NCI-H1694 treated with DMSO at 0.1 percent for 48 hours (cell line): Measurements from ENCODE around the gene ATP13A5.

Source experiments
- DNase-seq: peaks from one replicate; lab custom pipeline; 2025; lab: John Stamatoyannopoulos, UW

Gene ATP13A5, protein sequence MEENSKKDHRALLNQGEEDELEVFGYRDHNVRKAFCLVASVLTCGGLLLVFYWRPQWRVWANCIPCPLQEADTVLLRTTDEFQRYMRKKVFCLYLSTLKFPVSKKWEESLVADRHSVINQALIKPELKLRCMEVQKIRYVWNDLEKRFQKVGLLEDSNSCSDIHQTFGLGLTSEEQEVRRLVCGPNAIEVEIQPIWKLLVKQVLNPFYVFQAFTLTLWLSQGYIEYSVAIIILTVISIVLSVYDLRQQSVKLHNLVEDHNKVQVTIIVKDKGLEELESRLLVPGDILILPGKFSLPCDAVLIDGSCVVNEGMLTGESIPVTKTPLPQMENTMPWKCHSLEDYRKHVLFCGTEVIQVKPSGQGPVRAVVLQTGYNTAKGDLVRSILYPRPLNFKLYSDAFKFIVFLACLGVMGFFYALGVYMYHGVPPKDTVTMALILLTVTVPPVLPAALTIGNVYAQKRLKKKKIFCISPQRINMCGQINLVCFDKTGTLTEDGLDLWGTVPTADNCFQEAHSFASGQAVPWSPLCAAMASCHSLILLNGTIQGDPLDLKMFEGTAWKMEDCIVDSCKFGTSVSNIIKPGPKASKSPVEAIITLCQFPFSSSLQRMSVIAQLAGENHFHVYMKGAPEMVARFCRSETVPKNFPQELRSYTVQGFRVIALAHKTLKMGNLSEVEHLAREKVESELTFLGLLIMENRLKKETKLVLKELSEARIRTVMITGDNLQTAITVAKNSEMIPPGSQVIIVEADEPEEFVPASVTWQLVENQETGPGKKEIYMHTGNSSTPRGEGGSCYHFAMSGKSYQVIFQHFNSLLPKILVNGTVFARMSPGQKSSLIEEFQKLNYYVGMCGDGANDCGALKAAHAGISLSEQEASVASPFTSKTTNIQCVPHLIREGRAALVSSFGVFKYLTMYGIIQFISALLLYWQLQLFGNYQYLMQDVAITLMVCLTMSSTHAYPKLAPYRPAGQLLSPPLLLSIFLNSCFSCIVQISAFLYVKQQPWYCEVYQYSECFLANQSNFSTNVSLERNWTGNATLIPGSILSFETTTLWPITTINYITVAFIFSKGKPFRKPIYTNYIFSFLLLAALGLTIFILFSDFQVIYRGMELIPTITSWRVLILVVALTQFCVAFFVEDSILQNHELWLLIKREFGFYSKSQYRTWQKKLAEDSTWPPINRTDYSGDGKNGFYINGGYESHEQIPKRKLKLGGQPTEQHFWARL

DNA sequence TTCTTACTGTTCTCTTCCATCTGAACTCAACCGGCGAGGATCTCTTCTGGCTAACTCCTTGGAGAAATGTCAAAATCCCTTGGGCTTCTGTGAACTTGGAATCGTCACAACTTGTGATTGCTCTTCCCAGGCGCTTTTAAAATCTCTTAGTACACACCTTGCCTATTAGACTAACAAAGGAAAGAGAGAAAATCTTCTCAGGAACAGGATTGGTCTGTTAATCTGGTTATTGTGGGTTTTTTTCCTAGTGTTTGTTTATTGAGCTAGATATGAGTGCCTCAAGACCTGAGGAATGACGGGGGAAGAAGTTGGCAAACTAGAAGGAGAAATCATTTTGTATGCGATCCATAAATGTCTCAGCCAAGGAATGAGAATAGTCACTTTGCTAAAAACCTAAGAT is at the start of gene ATP13A5:
ATP13A5 (minus strand) TSS at position 48 of the 400 bp plus-strand sequence; CDS start at position 20, 28 bp downstream.
- DNase-seq, result no peak

DNA sequence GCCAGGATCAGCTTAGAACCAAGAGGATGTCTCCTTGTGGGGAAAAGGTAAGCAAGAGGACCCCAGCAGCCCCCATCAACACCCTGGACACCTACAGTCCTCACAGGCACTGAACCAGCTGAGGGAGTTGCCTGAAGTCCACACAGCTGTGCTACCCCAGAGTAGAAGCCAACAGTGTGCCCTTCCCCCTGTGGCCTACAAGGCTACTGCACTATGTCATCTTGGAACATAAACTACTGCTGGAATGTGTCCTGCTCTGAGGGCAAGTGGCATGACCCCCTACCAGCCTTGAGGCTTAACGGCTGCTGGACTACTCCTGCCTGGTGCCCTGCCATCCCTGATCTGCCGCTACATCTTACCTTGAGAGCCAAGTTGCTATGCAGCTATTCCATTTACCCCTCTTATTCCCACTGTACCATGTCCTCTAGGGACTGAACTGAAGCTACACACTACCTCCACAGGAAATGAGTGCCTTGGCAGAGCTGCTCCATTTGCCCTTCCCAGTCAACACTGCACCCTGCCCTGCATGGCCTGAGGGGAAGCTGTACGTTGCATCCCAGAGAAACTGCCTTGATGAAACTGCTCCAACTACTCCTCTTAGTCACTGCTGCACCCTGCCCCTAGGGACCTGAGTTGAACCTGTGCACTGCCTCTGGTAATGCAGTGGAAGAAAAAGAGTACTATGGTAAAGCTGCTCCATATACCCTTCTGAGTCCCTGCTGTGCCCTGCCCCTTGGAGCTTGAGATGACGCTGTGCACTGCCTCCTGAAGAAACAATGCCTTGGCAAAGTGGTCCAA is 40.2 kb upstream of the ATP13A5 start:
- no peak for DNase-seq

DNA sequence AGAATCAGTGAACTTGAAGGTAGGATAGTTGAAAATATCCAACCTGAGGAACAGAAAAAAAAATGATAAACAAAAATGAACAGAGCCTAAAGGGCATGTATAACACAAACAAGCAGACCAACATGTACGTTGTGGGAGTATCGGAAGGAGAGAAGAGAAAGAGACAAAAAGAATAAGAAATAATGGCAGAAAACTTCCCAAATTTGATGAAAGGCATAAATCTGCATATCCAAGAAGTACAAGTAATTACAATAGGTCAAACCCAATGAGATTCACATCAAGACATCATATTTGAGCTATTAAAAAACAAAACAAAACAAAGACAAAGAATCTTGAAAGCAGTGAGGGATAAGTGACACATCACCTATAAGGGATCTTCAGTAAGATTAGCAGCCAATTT is 38.1 kb upstream of the ATP13A5 start:
- DNase-seq, result no peak

DNA sequence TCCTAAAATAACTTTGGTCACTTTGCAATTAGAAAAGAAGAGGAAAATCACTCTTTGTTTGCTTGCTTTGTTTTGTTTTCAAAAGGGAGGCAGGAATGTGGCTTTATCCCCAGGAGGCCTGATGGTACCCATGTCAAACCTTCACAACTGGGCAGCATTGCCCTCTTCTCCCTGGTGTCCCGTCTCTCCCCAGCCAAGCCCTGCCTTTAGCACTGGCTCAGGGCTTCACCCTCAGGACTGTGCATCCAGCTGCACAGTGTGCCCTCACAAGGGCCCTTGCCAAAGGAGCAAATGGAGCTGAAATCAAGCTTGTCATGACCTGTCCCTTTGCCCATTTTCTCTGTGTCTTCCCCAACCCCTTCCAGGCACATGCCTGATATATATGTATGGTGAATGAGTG is 29.1 kb upstream of the ATP13A5 start:
- DNase-seq, result no peak

DNA sequence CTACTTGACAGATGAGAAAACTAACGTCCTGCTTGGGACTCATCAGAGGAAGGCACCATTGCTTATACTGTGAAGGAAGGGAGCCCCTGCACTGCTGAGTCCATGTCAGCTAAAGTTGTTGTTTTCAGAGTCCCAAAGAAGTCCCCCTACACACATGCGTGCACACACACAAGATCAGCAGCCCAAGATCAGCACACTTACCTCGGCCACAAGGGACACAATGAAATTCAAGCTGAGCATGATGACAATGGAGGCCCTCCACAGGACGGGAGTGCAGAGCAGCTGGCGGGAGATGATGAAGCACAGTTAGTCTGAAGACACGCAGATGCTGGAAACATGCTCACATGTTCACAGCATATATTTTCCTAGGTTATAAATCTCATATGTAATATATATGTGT is 28.6 kb upstream of the ATP13A5 start:
- DNase-seq, result no peak

DNA sequence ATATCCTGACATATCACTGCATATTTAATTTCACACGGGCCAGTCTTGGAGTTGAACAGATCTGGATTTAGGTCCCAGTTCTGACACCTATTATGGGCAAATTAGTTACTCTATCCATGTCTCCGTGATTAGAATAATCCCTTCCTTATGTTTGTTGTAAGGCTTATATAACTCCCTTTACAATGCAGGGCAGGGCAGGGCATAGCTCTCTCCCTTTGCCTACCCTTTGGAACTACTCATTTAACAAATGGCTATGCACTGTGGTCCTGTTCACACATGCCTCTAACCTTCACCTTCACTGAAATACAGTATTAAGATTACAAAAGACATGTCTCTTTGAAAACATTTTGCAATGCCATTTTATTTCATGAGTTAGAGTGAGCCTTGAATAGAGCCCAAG is 24.8 kb upstream of the ATP13A5 start:
- DNase-seq, result no peak

DNA sequence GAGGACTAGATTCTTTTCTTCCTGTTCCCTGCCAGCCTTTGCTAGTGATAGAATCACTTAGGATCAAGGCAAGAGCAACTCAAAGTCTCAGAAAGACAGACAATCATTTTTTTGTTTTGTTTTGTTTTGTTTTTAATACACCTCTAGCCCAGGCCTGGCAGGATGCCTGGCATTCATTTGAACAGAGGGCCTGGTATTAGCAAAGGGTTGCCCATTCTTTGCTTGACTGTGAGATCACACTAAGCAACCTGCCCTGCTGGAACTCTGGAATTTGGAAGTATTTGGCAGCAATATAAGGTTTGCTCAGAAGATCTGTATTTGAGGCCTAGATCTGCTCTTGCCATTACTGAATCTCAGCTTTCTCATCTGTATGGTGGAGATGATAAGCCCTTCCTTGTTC is 21.8 kb upstream of the ATP13A5 start:
- no peak for DNase-seq

DNA sequence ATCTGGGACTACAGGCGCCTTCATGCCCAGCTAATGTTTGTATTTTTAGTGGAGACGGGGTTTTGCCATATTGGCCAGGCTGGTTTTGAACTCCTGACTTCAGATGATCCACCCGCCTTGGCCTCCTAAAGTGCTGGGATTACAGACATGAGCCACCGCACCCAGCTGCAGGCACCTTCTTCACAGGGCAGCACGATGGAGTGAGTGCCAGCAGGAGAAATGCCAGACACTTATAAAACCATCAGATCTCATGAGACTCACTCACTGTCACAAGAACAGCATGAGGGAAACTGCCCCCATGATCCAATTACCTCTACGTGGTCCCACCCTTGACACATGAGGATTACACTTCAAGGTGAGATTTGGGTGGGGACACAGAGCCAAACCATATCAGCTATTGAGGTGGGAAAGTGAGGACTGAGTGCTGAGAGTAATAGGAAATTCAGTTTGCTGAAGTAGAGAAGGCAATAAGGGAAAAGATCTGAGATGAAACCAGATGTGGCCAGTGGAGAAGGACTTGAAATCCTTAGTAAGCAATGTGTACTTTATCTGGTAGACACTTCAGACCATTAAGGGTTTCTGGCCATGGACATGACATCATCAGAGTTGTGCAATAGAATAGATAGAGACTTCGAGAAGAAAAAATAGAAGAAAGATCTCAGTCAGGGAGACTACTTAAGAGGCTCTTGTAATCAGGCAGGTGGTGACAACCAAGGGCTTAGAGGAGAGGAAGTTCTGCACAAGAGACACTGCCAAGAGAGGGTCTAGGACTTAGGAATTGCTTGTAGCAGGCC is 18.1 kb upstream of the ATP13A5 start:
- no peak for DNase-seq

DNA sequence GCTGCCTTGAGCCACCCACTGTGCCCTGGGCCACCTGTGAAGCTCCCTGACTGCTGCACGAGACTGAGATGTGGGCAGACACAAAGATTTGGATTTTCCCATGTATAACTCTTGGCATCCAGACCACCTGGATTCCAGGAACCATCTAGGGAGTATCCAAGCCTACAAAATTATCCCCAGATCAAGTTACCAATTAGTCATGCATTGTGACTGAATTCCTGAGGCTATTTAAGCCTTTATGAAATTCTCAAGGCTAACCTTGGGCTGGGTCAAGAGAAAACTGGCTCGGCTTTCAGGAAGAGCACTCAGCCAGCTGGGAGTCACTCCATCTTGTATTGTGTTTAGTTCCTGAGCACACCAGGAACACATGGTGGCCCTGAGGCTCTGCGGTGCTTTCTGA is 13.3 kb upstream of the ATP13A5 start:
- DNase-seq, result no peak

DNA sequence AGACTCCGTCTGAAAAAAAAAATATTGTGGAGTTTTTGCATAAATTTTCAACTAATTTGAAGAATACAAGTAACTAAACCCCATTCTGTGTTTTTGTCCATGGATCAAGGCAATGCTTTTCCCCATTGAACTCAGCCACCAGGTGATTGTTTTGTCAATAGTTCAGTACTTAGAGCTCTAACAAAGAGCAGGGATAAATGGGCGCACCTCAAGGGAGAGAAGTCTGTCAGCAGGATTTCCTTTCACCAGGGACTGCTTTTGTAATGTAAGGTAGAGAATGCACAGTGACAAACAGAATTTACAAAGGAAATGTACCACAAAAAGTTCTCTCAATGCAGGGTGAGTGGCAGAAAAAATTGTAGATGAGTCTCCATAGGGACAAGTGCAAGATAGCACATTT is 10.8 kb upstream of the ATP13A5 start:
- no peak for DNase-seq

DNA sequence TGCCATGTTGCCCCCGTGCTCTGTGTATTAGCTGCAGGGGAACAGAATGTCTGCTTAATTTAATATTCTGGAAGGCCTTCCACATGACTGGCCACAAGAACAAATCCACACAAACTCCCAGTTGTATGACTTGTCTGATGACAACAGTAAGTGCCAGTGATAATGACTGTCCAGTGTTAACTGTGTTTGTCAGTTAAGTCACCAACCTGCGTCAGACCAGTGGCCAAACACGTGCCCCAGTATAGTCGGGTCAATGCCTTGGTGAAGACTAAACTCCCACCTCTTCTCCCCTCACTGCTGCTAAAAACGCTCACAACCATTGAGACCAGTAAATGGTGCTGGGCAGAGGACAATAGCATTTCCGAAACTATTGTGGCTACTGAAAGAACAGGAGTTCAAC is 9.8 kb upstream of the ATP13A5 start:
- peak; percentile 61 for DNase-seq

DNA sequence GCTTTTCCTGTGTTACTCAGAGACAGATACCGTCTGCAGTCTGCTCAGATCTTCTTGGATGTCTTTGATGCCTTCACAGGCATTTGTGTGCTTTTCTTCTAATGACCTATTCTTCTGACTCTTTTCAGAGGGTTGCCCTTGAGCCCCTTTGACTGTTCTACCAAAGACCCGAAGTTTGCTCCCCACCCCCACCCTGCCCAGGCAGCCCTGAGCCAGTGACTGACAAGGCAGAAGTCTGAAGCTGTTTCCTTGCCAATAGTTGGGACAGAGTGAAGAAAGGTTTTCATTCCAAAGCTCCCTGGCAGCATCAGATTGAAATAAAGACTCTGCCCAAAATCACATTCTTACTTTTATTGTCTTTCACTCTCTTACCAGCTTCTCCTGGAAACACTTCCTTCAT is 9.0 kb upstream of the ATP13A5 start:
- no peak for DNase-seq

DNA sequence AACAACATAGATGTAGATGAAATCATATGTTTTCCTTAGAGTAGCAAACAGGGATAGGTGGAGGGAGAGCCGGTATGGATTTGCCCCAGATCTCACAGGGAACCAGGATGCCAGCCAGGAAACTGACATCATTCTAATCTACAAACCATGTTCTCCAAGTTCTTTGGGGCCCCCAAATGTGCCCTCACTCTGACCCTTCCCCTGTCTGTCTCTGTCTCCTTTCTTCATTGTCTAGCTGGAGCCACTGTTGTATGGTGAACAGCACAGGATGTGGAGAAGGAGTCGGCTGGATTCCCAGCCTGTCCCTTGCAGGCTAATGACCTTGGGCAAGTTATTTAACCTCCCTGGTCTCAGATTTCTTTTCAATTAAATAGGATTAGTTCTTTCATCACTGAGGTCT is 962 bp downstream of the ATP13A5 start:
- no peak for DNase-seq

DNA sequence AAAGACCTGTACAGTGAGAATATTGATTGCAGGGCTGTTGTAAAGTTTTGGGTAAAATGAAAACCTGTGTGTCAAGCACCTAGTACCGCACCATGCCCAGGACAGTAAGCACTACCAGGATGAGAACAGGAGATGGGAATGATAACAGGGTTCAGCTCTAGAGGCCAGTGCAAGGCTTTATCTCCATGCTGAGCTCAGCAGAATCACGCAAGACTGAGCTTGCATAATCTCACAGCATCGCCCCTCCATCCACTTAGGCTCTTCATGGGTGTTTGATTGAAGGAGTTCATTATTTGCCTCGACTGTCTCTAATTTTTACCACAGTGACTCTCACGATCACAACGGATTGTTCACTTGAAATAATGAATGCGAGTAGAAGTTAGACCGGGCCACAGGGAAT is 2.9 kb downstream of the ATP13A5 start:
- DNase-seq, result no peak

DNA sequence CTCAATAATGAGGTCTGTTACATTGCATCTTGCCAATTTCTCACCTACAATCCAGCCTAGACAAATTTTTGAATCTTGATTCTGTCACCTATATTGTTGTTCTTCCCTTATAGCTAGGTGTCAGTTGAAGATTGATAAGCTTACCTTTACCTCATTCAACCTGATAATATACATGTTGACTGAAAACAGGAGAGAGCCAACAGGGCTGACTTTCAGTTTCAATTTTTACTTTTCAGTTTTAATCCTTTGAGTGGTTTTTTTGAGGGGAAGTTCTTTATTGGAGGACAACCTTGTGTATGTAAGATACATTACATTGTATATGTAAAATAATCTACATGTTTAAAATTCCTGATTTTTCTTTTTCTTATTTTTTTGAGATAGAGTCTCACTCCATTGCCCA is 5.8 kb downstream of the ATP13A5 start:
- DNase-seq, result no peak

DNA sequence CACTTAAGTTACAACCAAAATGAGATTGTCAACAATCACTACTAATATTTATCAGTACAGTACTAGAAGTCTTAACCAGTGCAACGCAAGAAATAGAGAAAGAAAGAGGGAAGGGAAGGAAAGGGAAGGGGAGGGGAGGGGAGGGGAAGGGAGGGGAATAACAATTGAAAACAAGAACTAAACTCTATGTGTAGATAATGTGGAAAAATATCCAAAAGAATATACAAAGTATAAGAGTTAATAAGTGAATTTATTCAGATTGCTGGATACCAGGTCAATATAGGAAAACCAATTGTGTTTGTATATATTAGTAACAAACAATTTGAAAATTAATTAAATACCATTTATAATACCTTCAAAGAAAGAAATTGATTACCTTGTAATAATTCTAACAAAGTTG is 10.7 kb downstream of the ATP13A5 start:
- DNase-seq, result no peak

DNA sequence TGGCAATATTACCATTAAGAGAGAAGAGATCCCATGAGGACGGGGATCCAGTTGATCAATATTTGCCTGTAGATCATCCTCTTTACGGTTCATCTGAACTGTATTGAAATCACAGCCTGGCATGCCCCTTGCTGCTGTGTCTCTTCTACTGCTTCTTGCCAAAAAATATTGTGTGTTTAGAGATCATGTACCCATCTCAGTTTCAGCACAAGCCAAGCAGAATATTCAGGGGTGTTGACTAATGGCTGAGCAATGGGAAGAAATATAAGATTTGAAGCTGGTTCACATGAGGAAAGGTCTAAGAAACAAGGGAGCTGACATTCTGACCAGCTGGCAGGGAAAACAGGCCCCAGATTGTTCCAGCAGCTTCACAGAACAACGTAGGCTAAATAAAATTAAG is 21.3 kb downstream of the ATP13A5 start:
- DNase-seq, result no peak

DNA sequence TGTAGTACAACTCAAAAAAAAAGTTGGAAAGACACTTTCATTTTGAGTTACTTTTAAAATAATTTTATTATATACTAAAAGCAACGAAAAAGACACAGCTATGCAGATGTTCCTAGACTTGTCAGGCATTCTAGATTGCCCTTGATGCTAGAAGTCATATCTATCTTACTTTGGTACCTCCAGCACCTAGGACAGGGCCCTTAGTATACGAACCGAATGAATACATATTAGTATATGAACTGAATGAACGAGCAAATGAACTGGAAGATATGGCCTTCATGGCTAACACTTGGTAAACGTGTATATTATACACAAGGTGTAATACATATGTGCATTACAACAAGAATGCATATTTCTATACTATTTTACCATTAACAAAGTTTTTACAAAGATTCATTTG is 24.1 kb downstream of the ATP13A5 start:
- DNase-seq, result no peak

DNA sequence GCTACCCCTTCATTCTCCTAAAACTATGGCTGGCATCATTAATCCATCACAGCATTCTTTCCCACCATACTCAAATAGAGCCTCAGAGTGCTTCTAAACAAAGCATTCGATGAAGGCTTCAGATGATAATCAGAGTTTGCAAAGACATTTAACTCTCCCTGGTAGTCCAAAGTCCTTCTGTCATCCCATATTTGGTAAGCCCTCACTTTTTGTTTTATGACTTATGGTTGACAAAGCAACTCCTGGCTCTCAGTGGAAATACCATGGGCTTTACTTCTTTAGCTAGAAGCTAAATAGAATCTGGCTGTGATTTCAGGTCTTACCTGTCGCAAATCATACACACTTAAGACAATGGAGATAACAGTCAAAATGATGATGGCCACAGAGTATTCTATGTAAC is 27.8 kb downstream of the ATP13A5 start:
- DNase-seq, result no peak

DNA sequence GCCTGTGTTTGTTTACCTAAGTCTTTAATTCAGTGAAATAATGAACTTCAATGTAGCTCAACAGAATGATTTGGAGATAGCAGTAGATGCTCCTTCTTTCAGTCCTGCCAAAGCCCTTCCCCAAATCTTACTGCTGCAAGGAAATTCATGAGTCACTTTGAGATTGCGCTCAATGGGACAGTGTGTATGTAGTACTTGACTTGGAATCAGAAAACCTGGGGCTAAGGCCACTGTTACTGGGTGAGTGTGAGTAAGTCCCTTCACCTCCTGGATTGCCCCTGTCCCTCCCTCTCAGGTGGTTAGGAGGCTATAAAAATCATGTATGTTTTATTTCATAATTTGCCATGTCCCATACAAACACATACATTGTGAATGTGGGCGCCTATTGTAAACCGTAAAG is 29.9 kb downstream of the ATP13A5 start:
- no peak for DNase-seq
